Testis (tissue), 3 donors: ENCODE measurements around the gene C6orf141. TPM values are rescaled to one million over a fixed set of nuclear protein-coding genes. Genes with fewer than 3 reads are reported as not detected.
A peak's percentile ranks its signal among the peaks of the same experiment; 100 is the strongest.

Experiments used
- DNase-seq: peaks from one replicate; pipeline ENCODE4 v3.0.0-alpha.2; 2019
- H3K27ac ChIP-seq, 2 donors: fragments of 200-600 bp; sonication (generic); one replicate each; pipeline ENCODE4 v1.5.1; 2019
- H3K27me3 ChIP-seq: fragments of 200-600 bp; sonication (generic); one replicate; pipeline ENCODE4 v1.5.1; 2019
- H3K36me3 ChIP-seq: fragments of 200-600 bp; sonication (generic); one replicate; pipeline ENCODE4 v1.5.1; 2017; ENCODE audit warnings: low read depth; ENCODE audit errors: missing control alignments
- H3K4me1 ChIP-seq: fragments of 200-600 bp; sonication (generic); one replicate; pipeline ENCODE4 v1.5.1; 2019
- H3K4me3 ChIP-seq, 2 donors: fragments of 200-600 bp; sonication (generic); one replicate each; pipeline ENCODE4 v1.5.1; 2017 to 2019
- H3K9me3 ChIP-seq: fragments of 200-600 bp; sonication (generic); one replicate; pipeline ENCODE4 v1.5.1; 2017
- POLR2A ChIP-seq: fragments of 450-650 bp; IDR thresholded peaks from one replicate; pipeline ENCODE4 v1.6.1; 2017; ENCODE audit warnings: antibody characterized with exemption, mild to moderate bottlenecking, moderate library complexity
- WGBS, 2 donors: methylation state at CpG; one replicate each; pipeline ENCODE4 v1.1.5; 2018; 5-methylcytosine and 5-hydroxymethylcytosine counted together
- intact Hi-C: fragments of 100-400 bp; cut with DNase I; formaldehyde crosslinking; loops from one replicate; pipeline ENCODE4 v1.15.1; 2023; ENCODE audit warnings: low total_unique reads
- polyA plus RNA-seq: library from polyadenylated mRNA; stranded (reverse); fragments of 350-450 nt; fragmentation: Illumina TruSeq; extraction: RNeasy Lipid Tissue Mini Kit (QIAGEN cat#74804); gene quantifications from one replicate; pipeline ENCODE4 v1.2.3, GENCODE V29; 2014; ENCODE audit warnings: low read depth, low replicate concordance; ENCODE audit not compliant: insufficient read depth
- total RNA-seq, 2 donors: library from RNA; depleted of rRNA; stranded (reverse); fragments of >200 nt; gene quantifications; one replicate each; pipeline ENCODE4 v1.2.3, GENCODE V29; 2016
- TF ChIP-seq, protein P1 (sequence below), 3 experiments: fragments of 450-650 bp in 2 of 3; fragments of 200-600 bp in 1 of 3; sonication (generic) in 1 of 3; IDR thresholded peaks; one replicate each; pipeline ENCODE4 v1.5.1; 2016 to 2019; ENCODE audit warnings: antibody characterized with exemption in 3 of 3, mild to moderate bottlenecking in 2 of 3, moderate library complexity in 1 of 3

The C6orf141 gene
- total and polyA plus RNA-seq, 3 donors from 2014 or later = 11.3 to 58.4 (median 41.3) TPM

DNA sequence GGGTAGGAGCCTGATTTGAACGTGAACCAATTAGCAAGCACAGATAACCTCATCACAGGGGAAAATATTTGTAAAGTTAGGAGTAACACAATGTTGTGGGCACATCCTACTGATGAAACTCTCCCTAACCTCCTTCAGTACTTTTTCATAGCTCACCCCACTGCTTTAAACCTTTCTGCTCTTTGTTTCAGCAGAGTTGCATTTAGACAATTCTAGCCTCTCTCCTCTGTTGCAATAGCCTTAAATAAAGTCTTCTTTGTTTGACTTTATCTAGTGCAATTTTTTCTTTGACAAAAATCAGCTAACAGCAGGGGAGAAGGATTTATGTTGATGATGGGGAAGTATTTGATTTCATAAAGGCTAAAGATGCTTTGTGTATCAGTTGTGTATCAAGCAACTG lies 14.1 kb downstream of the C6orf141 start:
- no peaks in the 10 kb centered on the region for H3K27me3 ChIP-seq
- TF ChIP-seq, protein P1, sequence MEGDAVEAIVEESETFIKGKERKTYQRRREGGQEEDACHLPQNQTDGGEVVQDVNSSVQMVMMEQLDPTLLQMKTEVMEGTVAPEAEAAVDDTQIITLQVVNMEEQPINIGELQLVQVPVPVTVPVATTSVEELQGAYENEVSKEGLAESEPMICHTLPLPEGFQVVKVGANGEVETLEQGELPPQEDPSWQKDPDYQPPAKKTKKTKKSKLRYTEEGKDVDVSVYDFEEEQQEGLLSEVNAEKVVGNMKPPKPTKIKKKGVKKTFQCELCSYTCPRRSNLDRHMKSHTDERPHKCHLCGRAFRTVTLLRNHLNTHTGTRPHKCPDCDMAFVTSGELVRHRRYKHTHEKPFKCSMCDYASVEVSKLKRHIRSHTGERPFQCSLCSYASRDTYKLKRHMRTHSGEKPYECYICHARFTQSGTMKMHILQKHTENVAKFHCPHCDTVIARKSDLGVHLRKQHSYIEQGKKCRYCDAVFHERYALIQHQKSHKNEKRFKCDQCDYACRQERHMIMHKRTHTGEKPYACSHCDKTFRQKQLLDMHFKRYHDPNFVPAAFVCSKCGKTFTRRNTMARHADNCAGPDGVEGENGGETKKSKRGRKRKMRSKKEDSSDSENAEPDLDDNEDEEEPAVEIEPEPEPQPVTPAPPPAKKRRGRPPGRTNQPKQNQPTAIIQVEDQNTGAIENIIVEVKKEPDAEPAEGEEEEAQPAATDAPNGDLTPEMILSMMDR (IDR thresholded peaks at IDR 0.05) = no peak
- no peak for TF ChIP-seq POLR2A
- H3K4me1 ChIP-seq = peaks cover 6% of the 10 kb centered on the region
- no peaks in the 10 kb centered on the region for H3K9me3 ChIP-seq
- intact Hi-C loops = no loop called here
- WGBS, 2 donors = 43 to 75% methylated on average over 1 of the region's 1 CpG
- no peak overlapping the region for H3K4me3 ChIP-seq
- no peaks in the 10 kb centered on the region for H3K36me3 ChIP-seq
- H3K27ac ChIP-seq = no peak overlapping the region
- no peak for DNase-seq

DNA sequence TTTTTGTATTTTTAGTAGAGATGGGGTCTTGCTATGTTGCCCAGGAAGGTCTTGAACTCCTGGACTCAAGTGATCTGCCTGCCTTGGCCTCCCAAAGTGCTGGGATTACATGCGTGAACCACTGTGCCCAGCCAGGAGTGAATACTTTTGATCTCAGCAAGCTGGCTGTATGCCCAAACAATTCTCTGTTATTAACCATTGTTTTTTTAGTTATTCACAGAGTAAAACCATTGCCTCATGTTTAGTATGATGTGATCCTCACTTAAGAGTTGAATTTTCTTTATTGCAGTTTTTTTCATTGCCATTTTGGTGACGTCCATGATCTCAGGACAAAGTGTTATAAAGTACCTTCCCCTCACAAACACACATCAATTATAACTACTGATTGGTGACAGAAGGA lies 14.8 kb downstream of the C6orf141 start:
- Histone ChIP-seq H3K9me3 (no peaks in the 10 kb centered on the region), H3K27ac (peak overlapping the region in 1 of 2 donors; percentile 33), H3K36me3 (no peaks in the 10 kb centered on the region), H3K4me3 (no peak overlapping the region), H3K4me1 (peaks cover 8% of the 10 kb centered on the region), H3K27me3 (no peaks in the 10 kb centered on the region)
- no peak for DNase-seq
- 36 to 52% methylated on average over 2 of the region's 2 CpGs for WGBS, 2 donors
- intact Hi-C loops = no loop called here
- no peak for TF ChIP-seq POLR2A
- TF ChIP-seq, protein P1 (IDR thresholded peaks at IDR 0.05) = no peak

DNA sequence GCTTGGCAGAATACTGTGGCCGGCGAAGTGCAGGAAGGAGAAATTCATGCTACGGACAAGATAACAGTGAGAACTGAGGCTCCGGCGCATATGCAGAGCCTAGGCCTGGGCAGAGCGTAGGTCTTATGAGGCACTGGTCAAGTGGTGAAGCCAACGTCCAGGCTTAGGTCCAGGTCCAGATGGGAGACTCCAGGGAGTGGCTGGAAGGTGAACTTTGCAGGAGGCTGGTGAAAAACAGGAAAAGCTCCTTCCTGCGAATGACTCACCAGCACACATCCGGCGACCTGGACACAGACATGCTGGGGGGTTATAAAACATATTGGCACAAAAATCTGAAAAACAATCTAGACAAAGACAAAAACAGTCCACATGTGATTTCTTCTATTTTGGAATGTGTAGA lies 15.4 kb downstream of the C6orf141 start:
- Histone ChIP-seq H3K4me3 (no peak overlapping the region), H3K36me3 (no peaks in the 10 kb centered on the region), H3K4me1 (peaks cover 12% of the 10 kb centered on the region), H3K9me3 (no peaks in the 10 kb centered on the region), H3K27ac (peak overlapping the region in 1 of 2 donors; percentile 39), H3K27me3 (no peaks in the 10 kb centered on the region)
- WGBS, 2 donors = 80 to 82% methylated on average over 10 of the region's 10 CpGs
- intact Hi-C loops = no loop called here
- no peak for DNase-seq
- TF ChIP-seq, protein P1 (IDR thresholded peaks at IDR 0.05) = no peak
- TF ChIP-seq POLR2A = no peak

DNA sequence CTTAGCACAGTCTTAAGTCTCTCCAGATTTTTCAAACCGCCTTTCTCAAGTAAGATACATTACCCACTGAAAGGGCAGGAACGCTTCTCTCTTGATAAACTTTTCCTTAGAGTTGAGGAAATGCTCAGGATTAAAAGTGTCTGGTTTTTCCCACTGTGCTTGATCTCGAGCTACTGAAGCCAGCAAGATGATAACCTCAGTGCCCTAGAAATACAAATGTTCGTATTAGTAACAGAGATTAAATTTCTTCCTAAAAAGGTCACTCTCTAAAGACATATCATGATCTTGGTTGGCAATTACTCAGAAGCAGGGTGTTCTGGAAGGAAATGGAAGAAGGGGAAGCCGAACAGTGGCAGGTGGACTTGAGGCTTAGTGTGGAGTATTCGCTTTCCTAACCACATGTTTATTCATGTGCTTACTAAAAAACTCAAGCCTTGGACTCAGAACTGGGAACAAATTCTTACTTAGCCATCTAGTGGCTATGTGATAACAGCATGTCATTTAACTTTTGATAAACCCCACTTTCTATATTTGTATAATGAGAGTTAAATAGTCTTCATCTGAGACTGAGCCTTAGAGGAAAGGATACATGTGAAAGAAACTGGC lies 20.1 kb downstream of the C6orf141 start:
- Histone ChIP-seq H3K4me1 (peaks cover 6% of the 10 kb centered on the region), H3K9me3 (no peaks in the 10 kb centered on the region), H3K27ac (no peak overlapping the region), H3K27me3 (no peaks in the 10 kb centered on the region), H3K4me3 (no peak overlapping the region), H3K36me3 (no peaks in the 10 kb centered on the region)
- intact Hi-C loops = no loop called here
- DNase-seq = no peak
- WGBS, 2 donors = 52 to 54% methylated on average over 6 of the region's 6 CpGs
- TF ChIP-seq, protein P1 (IDR thresholded peaks at IDR 0.05) = peak in 1 of 3 experiments; percentile 5
- no peak for TF ChIP-seq POLR2A

DNA sequence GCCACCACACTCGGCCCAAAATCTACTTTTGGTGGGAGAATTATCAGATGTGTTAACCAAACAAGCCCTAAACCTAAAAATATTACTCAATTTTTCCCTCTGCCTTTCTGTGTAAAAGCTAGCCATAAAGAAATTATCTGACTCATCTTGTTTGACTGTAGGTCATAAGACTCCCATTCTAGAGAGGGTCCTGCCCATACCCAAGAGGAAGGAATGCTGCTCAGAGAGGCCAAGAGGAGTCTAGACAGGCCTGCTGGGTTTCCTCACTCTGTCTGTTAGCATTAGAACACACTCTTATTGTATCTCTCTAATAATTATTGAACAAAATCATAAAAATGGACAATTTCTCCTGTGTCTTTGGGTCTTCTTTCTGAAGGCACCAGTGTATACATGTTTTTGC lies 26.1 kb downstream of the C6orf141 start:
- DNase-seq = no peak
- intact Hi-C loops = no loop called here
- Histone ChIP-seq H3K36me3 (no peaks in the 10 kb centered on the region), H3K27me3 (no peaks in the 10 kb centered on the region), H3K4me1 (no peaks in the 10 kb centered on the region), H3K27ac (no peak overlapping the region), H3K9me3 (no peaks in the 10 kb centered on the region), H3K4me3 (no peak overlapping the region)
- TF ChIP-seq POLR2A = no peak
- TF ChIP-seq, protein P1 (IDR thresholded peaks at IDR 0.05) = no peak
- WGBS, 2 donors = 87 to 100% methylated on average over 1 of the region's 1 CpG
